ENCODE data around the gene PPP1R9A. TPM values are rescaled to one million over a fixed set of nuclear protein-coding genes. Genes with fewer than 3 reads are reported as not detected.

PPP1R9A gene
- total RNA-seq, 1 experiment from 2014 or later = 6.3 TPM

- Mint-ChIP-seq H3K4me3 (ENCODE audit: unreplicated experiment) (no peak overlapping the region), H3K4me1 (ENCODE audit: insufficient read depth, unreplicated experiment) (peaks cover 6% of the 10 kb centered on the region), H3K9me3 (ENCODE audit: unreplicated experiment) (peaks cover 18% of the 10 kb centered on the region), H3K27ac (ENCODE audit: low read depth, unreplicated experiment) (no peak overlapping the region), H3K27me3 (ENCODE audit: insufficient read depth, unreplicated experiment) (no peaks in the 10 kb centered on the region), H3K36me3 (ENCODE audit: insufficient read depth, unreplicated experiment) (no peaks in the 10 kb centered on the region)
- no peak for DNase-seq (ENCODE audit: unreplicated experiment)
- ChIA-PET CTCF (interaction anchor here (0.6 kb wide), 1 partner anchor 1703 kb away, joined by 3 read pairs; no protein-coding TSS in a partner anchor), POLR2A (no interaction called here)
- BruUV-seq (replicated peaks) = no TSS peak
- intact Hi-C loops (cut with micrococcal nuclease) = no loop called here
- TF ChIP-seq CTCF (IDR thresholded peaks at IDR 0.05; ENCODE audit: unreplicated experiment) = no peak
These were observed 33.2 kb upstream of the PPP1R9A start for GRCh38 chr7:94874036-94874785.

GRCh38 chr7:94875201-94875600 lies 32.2 kb upstream of the PPP1R9A start:
- Mint-ChIP-seq H3K4me1 (ENCODE audit: insufficient read depth, unreplicated experiment) (peaks cover 6% of the 10 kb centered on the region), H3K36me3 (ENCODE audit: insufficient read depth, unreplicated experiment) (no peaks in the 10 kb centered on the region), H3K27me3 (ENCODE audit: insufficient read depth, unreplicated experiment) (no peaks in the 10 kb centered on the region), H3K9me3 (ENCODE audit: unreplicated experiment) (peaks cover 20% of the 10 kb centered on the region), H3K27ac (ENCODE audit: low read depth, unreplicated experiment) (no peak overlapping the region), H3K4me3 (ENCODE audit: unreplicated experiment) (no peak overlapping the region)
- intact Hi-C loops (cut with micrococcal nuclease) = no loop called here
- no peak for TF ChIP-seq CTCF (IDR thresholded peaks at IDR 0.05; ENCODE audit: unreplicated experiment)
- POLR2A ChIA-PET = no interaction called here
- CTCF ChIA-PET = interaction anchor here (0.6 kb wide), 1 partner anchor 394 kb away, joined by 3 read pairs; no protein-coding TSS in a partner anchor
- no TSS peak for BruUV-seq (replicated peaks)
- DNase-seq (ENCODE audit: unreplicated experiment) = no peak

- CTCF ChIA-PET = no interaction called here
These were observed 29.4 kb upstream of the PPP1R9A start for GRCh38 chr7:94877731-94878670.

More at GRCh38 chr7:94877731-94878670, 29.4 kb upstream of the PPP1R9A start:
- intact Hi-C loops (cut with micrococcal nuclease) = no loop called here
- H3K4me1 Mint-ChIP-seq (ENCODE audit: insufficient read depth, unreplicated experiment) = peaks cover 10% of the 10 kb centered on the region
- peaks cover 20% of the 10 kb centered on the region for H3K9me3 Mint-ChIP-seq (ENCODE audit: unreplicated experiment)
- H3K27me3 Mint-ChIP-seq (ENCODE audit: insufficient read depth, unreplicated experiment) = no peaks in the 10 kb centered on the region
- no TSS peak for BruUV-seq (replicated peaks)
- no peak for TF ChIP-seq CTCF (IDR thresholded peaks at IDR 0.05; ENCODE audit: unreplicated experiment)
- no peaks in the 10 kb centered on the region for H3K36me3 Mint-ChIP-seq (ENCODE audit: insufficient read depth, unreplicated experiment)
- no peak overlapping the region for H3K4me3 Mint-ChIP-seq (ENCODE audit: unreplicated experiment)
- POLR2A ChIA-PET = interaction anchor here (0.7 kb wide), 1 partner anchor 84 kb away, joined by 3 read pairs; no protein-coding TSS in a partner anchor
- no peak for DNase-seq (ENCODE audit: unreplicated experiment)
- no peak overlapping the region for H3K27ac Mint-ChIP-seq (ENCODE audit: low read depth, unreplicated experiment)
